Suprapubic skin (tissue), 4 donors: ENCODE measurements around the gene GNAS-AS1.

Source experiments
- CTCF ChIP-seq, 2 donors: fragments of 200-600 bp in 1 of 2; fragments of 450-650 bp in 1 of 2; sonication (generic) in 1 of 2; IDR thresholded peaks; one replicate each; pipeline ENCODE4 v1.5.1; 2016 to 2019; ENCODE audit warnings: antibody characterized with exemption in 2 of 2, mild to moderate bottlenecking in 1 of 2, moderate library complexity in 1 of 2
- EP300 ChIP-seq: sonication (generic); formaldehyde crosslinking; IDR thresholded peaks from one replicate; pipeline ENCODE4 v1.6.1; 2017; ENCODE audit warnings: antibody characterized with exemption
- POLR2A ChIP-seq, 2 donors: fragments of 450-650 bp; IDR thresholded peaks; one replicate each; pipeline ENCODE4 v1.6.1; 2017; ENCODE audit warnings: antibody characterized with exemption in 2 of 2, mild to moderate bottlenecking in 2 of 2, moderate library complexity in 2 of 2
- POLR2AphosphoS5 ChIP-seq, 3 donors: sonication (generic); formaldehyde crosslinking; IDR thresholded peaks; one replicate each; pipeline ENCODE4 v1.6.1; 2017; ENCODE audit warnings: antibody characterized with exemption in 3 of 3

DNA sequence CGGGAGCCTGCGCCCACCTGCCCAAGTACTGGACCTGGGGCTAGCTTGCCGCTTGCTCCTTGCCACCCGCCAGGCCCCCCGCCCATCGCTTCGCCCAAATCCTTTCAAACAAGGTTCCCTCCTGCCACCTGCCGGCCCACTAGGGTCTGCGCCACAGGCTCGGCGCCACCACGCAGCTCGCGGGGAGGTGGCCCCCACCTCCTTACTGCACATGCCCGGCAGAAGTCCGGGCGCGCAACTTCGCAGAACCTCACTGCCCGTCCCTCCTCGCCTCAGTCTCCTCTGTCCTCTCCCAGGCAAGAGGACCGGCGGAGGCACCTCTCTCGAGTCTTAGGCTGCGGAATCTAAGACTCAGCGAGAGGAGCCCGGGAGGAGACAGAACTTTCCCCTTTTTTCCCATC lies 11.2 kb downstream of the GNAS-AS1 start:
- no peak for TF ChIP-seq CTCF (IDR thresholded peaks at IDR 0.05)
- no peak for TF ChIP-seq POLR2AphosphoS5 (IDR thresholded peaks at IDR 0.05)
- TF ChIP-seq POLR2A (IDR thresholded peaks at IDR 0.05) = no peak
- no peak for TF ChIP-seq EP300
